ENCODE measurements around the gene ATF4. TPM values are rescaled to one million over a fixed set of nuclear protein-coding genes. Genes with fewer than 3 reads are reported as not detected.

Gene ATF4
- 100 to 1,000 TPM; 155 to 438 (median 370) TPM for total RNA-seq
- polyA plus RNA-seq = 100 to 1,000 TPM; 592 to 929 (median 872) TPM
- long read RNA-seq, donor 1, transcript ATF4-202 (3 exons, 1,419 nt) = major isoform, 20 of 56 reads
- long read RNA-seq, donor 1, transcript ATF4-201 (2 exons, 2,019 nt) = minor isoform, 13 of 56 reads
- long read RNA-seq, donor 1, partial matches to known transcripts = 23 of 56 reads
- long read RNA-seq, donor 1, other reads (novel, unspliced or antisense) = 0 of 56 reads
- long read RNA-seq, donor 2, transcript ATF4-202 (3 exons, 1,419 nt) = major isoform, 28 of 49 reads
- long read RNA-seq, donor 2, transcript ATF4-201 (2 exons, 2,019 nt) = minor isoform, 21 of 49 reads
- long read RNA-seq, donor 2, partial matches to known transcripts = 0 of 49 reads
- long read RNA-seq, donor 2, other reads (novel, unspliced or antisense) = 0 of 49 reads
- long read RNA-seq, donor 3, transcript ATF4-202 (3 exons, 1,419 nt) = major isoform, 35 of 95 reads
- long read RNA-seq, donor 3, transcript ATF4-201 (2 exons, 2,019 nt) = minor isoform, 6 of 95 reads
- long read RNA-seq, donor 3, partial matches to known transcripts = 54 of 95 reads
- long read RNA-seq, donor 3, other reads (novel, unspliced or antisense) = 0 of 95 reads
- long read RNA-seq, donor 4, partial matches to known transcripts = 0 of 4 reads
- long read RNA-seq, donor 4, other reads (novel, unspliced or antisense) = 0 of 4 reads
- long read RNA-seq, donor 5, transcript ATF4-201 (2 exons, 2,019 nt) = minor isoform, 22 of 112 reads
- long read RNA-seq, donor 5, transcript ATF4-202 (3 exons, 1,419 nt) = major isoform, 51 of 112 reads
- long read RNA-seq, donor 5, partial matches to known transcripts = 39 of 112 reads
- long read RNA-seq, donor 5, other reads (novel, unspliced or antisense) = 0 of 112 reads
- long read RNA-seq, donor 6, transcript ATF4-202 (3 exons, 1,419 nt) = major isoform, 101 of 150 reads
- long read RNA-seq, donor 6, transcript ATF4-201 (2 exons, 2,019 nt) = minor isoform, 43 of 150 reads
- long read RNA-seq, donor 6, partial matches to known transcripts = 6 of 150 reads
- long read RNA-seq, donor 6, other reads (novel, unspliced or antisense) = 0 of 150 reads
- long read RNA-seq, donor 7, transcript ATF4-201 (2 exons, 2,019 nt) = minor isoform, 16 of 72 reads
- long read RNA-seq, donor 7, transcript ATF4-202 (3 exons, 1,419 nt) = major isoform, 47 of 72 reads
- long read RNA-seq, donor 7, partial matches to known transcripts = 9 of 72 reads
- long read RNA-seq, donor 7, other reads (novel, unspliced or antisense) = 0 of 72 reads
- long read RNA-seq, donor 8, transcript ATF4-201 (2 exons, 2,019 nt) = minor isoform, 11 of 134 reads
- long read RNA-seq, donor 8, transcript ATF4-202 (3 exons, 1,419 nt) = major isoform, 56 of 134 reads
- long read RNA-seq, donor 8, partial matches to known transcripts = 67 of 134 reads
- long read RNA-seq, donor 8, other reads (novel, unspliced or antisense) = 0 of 134 reads
- long read RNA-seq, donor 9, transcript ATF4-201 (2 exons, 2,019 nt) = minor isoform, 33 of 180 reads
- long read RNA-seq, donor 9, transcript ATF4-202 (3 exons, 1,419 nt) = major isoform, 45 of 180 reads
- long read RNA-seq, donor 9, partial matches to known transcripts = 102 of 180 reads
- long read RNA-seq, donor 9, other reads (novel, unspliced or antisense) = 0 of 180 reads
- long read RNA-seq, donor 10, transcript ATF4-202 (3 exons, 1,419 nt) = major isoform, 27 of 39 reads
- long read RNA-seq, donor 10, transcript ATF4-201 (2 exons, 2,019 nt) = minor isoform, 12 of 39 reads
- long read RNA-seq, donor 10, partial matches to known transcripts = 0 of 39 reads
- long read RNA-seq, donor 10, other reads (novel, unspliced or antisense) = 0 of 39 reads

DNA sequence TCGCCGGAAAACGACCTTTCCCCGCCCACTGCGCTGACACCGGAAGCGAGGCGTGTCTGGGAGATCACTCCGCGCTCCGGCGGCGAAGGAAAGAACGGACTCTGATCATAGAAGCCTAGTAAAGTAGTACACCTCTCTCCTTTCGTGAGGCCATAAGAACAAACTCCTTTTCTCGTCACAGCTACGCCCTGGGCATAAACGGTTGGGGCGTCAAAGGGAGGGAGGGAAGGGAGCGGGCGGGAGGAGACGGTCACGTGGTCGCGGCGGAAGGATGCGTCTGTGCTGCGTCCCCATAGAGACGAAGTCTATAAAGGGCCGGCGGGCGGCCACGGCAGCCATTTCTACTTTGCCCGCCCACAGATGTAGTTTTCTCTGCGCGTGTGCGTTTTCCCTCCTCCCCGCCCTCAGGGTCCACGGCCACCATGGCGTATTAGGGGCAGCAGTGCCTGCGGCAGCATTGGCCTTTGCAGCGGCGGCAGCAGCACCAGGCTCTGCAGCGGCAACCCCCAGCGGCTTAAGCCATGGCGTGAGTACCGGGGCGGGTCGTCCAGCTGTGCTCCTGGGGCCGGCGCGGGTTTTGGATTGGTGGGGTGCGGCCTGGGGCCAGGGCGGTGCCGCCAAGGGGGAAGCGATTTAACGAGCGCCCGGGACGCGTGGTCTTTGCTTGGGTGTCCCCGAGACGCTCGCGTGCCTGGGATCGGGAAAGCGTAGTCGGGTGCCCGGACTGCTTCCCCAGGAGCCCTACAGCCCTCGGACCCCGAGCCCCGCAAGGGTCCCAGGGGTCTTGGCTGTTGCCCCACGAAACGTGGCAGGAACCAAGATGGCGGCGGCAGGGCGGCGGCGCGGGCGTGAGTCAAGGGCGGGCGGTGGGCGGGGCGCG, at the start of gene ATF4:
Gene ATF4, plus strand, starts transcription at position 337 of the 880 bp plus-strand sequence. CDS start 884 bp downstream, outside the sequence.
- intact Hi-C loops (cut with DNase I; ENCODE audit: low total_unique reads) = no loop called here
- peaks cover 37 to 67% (median 65%) of the 10 kb centered on the region in 4 donors for H3K36me3 ChIP-seq
- DNase-seq = peak; percentile 93 to 95

DNA sequence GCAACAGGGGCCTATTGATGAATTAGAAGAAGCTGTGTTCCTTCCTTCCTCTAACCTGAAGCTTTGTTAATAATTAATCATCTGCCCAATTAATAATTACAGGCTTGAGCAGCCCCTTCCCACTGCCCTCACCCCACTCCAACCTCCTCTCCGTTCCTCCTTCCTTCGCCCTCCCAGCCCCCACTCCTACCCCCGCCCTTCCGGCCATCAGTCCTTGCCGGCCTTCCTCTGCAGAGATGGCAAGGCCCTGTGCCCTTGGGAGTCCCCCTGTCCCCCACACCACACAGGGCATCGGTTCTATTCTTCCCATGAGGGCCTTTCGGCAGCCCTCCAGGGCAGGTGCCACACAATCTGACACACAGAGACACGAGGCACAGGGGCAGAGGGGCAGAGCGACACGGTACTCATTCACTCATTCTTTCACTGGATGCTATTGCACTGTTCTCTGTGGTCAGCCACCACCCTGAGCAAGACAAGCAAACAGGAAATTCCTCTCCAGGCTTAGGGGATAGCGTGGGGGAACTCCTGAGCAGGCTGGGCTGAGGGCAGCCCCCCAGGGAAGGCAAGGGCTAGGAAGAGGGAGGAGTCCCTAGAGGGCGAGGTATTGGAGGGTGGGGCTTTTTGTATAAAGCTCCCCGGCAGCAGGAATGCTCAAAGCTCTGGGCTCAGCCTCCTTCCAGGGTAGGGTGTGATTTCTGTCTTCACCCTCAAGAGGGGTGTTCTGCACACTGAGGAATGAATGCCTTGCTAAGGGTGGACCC, 48.8 kb upstream of the ATF4 start:
- H3K27me3 ChIP-seq = peaks cover 0 to 15% (median 0%) of the 10 kb centered on the region in 3 donors
- intact Hi-C loops (cut with DNase I; ENCODE audit: low total_unique reads) = no loop called here
- peak in 1 of 2 donors; percentile 82 for DNase-seq
- no peaks in the 10 kb centered on the region for H3K9me3 ChIP-seq
- H3K4me3 ChIP-seq = no peak overlapping the region
- peaks cover 44 to 79% (median 68%) of the 10 kb centered on the region in 4 donors for H3K4me1 ChIP-seq
- H3K36me3 ChIP-seq = no peaks in the 10 kb centered on the region
- whole genome bisulfite sequencing, 5 donors = 17 to 21% (median 19%) methylated on average over 11 to 13 of the region's 13 CpGs
- peak overlapping the region; percentile 67 to 86 (median 73) for H3K27ac ChIP-seq
- TF ChIP-seq, protein P1, sequence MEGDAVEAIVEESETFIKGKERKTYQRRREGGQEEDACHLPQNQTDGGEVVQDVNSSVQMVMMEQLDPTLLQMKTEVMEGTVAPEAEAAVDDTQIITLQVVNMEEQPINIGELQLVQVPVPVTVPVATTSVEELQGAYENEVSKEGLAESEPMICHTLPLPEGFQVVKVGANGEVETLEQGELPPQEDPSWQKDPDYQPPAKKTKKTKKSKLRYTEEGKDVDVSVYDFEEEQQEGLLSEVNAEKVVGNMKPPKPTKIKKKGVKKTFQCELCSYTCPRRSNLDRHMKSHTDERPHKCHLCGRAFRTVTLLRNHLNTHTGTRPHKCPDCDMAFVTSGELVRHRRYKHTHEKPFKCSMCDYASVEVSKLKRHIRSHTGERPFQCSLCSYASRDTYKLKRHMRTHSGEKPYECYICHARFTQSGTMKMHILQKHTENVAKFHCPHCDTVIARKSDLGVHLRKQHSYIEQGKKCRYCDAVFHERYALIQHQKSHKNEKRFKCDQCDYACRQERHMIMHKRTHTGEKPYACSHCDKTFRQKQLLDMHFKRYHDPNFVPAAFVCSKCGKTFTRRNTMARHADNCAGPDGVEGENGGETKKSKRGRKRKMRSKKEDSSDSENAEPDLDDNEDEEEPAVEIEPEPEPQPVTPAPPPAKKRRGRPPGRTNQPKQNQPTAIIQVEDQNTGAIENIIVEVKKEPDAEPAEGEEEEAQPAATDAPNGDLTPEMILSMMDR (IDR thresholded peaks at IDR 0.05) = no peak
- TF ChIP-seq POLR2AphosphoS5 (IDR thresholded peaks at IDR 0.05) = peak in 1 of 3 donors; percentile 43

More for the DNA sequence above, at the start of gene ATF4:
- 0 to 1% (median 0%) methylated on average over 48 to 86 of the region's 86 CpGs for WGBS, 5 donors
- Histone ChIP-seq H3K4me1 (peaks cover 41 to 62% (median 58%) of the 10 kb centered on the region in 4 donors), H3K27ac (peak within 1 kb of the TSS; percentile 98 to 100 (median 99)), H3K4me3 (peak within 1 kb of the TSS; percentile 95 to 100 (median 98)), H3K9me3 (no peaks in the 10 kb centered on the region), H3K27me3 (no peaks in the 10 kb centered on the region)
- no peak for TF ChIP-seq EP300 (IDR thresholded peaks at IDR 0.05)
- TF ChIP-seq, protein P1 (IDR thresholded peaks at IDR 0.05) = no peak
- TF ChIP-seq POLR2A (IDR thresholded peaks at IDR 0.05) = peak in 2 of 4 donors; percentile 86 to 96
- TF ChIP-seq POLR2AphosphoS5 (IDR thresholded peaks at IDR 0.05) = peak; percentile 79 to 99 (median 98)

Data from stomach (tissue), 19 donors.